GM19467 (cell line): ENCODE results near the gene P2RX3.

Experiments
- ATAC-seq: cut with Tn5 transposase; IDR thresholded peaks from one replicate; pipeline ENCODE4 v1.9.1; 2021; ENCODE audit warnings: mild to moderate bottlenecking, moderate library complexity; ENCODE audit not compliant: unreplicated experiment

P2RX3 gene

DNA sequence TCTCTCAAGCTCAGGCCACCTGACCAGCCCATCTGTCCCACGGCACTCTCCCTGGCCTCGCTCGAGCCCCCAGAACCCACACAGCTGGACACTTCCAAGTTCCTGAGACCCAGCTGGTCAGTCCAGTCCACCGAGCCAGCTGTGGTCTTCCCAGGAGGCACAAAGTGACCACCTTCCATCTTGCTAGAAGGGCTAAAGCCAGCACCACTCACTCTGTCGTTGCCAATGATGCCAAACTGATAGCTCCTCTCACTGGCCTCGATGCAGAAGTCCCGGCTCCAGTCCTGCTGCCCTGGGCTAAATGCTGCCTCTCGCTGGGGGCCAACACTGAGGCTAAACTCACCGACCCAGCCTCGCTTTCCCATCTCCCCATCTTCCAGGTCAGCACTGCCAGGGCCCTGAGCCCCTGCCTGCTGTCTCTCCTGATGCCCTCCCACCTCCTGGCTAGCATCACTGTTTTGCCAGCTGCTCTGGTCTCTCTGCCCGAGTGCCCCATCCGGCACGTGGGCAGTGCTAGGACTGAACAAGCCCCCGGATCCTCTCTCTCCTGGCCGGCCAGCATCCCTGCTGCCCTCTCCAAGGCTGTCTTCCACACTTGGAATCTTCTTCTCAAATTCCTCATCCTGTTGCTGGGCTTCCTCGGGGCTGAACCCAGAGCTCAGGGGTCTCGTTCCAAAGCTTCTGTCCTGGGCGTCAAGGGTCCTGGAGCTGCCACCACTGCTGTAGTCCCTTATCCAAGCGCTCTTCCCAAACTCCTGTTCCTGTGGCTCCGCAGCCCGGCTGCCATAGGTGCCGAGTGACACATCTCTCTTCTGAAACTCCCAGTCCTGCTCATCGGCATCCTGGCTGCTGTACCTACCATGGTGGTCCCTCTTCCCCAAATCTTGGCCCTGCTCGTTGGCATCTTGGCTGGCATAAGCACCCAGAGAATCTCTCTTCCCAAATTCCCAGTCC lies 28.8 kb upstream of the P2RX3 start:
- no peak for ATAC-seq

DNA sequence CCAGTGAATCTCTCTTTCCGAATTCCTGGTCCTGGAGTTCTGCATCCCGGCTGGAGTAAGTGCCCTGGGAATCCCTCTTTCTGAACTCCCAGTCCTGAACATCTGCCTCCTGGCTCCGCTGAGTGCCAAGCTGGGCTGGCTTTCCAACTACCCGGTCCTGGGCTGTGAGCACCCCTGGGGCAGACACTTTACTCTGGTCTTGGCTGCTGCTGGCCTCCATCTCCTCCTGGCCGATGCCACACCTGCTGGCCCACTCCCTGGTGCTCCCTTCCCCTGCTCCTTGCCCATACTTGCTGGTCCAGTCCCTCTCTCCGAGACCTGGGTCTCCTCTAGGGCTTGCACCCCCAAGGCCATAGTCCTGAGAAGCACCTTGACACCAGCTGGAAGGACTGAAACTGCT lies 28.1 kb upstream of the P2RX3 start:
- no peak for ATAC-seq

DNA sequence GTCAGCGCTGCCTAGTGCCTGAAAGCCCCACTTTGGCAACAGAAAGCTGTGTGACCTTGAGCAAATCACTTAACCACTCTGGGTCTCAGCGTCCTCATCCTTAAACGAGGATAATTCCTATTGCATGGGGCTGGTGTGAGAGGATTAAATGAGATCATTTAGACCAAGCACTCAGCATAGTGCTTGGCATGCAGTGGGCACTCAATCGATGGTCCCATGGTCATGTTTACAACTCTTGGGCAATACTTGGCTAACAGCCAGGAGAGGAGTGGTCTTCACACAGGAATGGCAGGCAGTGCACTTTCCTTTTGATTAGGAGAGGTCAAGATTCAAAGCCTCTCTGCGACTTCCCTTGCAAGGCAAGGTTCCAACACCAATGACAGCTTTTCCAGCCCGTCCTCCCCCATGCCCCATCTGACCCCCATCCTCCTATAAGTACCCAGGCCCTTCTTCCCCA lies 27.5 kb upstream of the P2RX3 start:
- ATAC-seq: no peak

DNA sequence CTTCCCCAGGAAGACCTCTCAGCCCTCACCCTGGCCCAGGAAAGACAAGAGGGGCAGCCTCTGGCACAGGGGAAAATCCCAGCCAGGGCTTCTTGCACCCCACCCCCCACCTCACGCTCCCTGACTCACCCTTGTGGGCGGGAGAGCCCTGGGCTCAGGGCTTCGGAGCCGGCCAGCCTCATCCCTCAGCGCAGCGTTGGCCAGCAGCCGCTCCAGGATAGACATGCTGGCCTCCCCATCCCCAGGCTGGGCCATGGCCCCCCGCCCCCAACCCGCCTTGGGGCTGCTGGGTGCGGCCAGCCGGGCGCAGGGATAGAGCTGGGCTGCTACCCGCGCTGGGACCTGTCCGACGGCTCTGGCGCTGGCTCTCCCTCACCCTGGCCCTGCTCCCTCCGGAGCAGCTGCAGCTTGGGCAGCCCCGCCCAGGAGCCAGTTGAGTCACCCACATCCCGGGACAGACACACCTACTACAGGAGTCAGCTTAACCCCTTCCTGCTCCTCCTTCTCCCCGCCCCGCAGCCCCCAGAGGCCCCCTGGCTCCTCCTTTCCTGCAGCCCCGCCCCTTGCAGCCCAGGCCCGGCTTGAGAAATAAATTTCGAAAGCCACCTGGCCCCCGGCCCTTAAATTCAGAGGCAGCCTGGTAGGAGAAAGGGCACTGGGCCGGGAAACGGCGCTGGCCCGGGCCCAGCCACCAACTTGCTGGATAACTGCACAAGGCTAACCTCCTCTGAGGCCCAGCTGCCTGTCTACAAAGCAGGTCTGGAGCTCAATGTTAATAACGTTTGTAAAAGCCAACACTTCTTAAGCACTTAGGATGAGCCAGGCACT lies 26.8 kb upstream of the P2RX3 start:
- peak; percentile 97 for ATAC-seq

DNA sequence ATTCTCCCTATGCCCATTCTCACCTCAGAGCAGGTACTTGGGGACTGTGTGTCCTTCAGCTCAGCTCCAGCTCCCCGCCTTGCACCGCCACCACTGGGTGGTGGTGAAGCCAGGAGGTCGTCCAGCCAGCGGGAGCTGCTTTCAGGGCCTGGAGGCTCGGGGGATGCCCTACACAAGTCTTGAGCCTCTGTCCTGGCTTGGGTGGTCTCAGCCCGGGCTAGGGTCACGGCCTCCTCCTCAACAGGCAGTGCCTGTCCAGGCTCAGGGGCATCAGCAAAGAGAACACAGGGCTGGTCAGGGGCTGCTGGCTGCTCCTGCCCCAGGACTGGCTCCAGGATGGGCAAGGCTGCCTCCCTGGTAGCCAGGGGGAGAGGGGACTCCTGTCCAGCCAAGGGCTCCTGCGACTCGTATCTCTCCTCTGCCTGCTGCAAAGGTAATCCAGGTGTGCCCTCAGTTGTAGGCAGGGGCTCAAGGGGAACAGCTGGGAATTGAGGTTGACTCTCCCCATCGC lies 25.6 kb upstream of the P2RX3 start:
- ATAC-seq: no peak

DNA sequence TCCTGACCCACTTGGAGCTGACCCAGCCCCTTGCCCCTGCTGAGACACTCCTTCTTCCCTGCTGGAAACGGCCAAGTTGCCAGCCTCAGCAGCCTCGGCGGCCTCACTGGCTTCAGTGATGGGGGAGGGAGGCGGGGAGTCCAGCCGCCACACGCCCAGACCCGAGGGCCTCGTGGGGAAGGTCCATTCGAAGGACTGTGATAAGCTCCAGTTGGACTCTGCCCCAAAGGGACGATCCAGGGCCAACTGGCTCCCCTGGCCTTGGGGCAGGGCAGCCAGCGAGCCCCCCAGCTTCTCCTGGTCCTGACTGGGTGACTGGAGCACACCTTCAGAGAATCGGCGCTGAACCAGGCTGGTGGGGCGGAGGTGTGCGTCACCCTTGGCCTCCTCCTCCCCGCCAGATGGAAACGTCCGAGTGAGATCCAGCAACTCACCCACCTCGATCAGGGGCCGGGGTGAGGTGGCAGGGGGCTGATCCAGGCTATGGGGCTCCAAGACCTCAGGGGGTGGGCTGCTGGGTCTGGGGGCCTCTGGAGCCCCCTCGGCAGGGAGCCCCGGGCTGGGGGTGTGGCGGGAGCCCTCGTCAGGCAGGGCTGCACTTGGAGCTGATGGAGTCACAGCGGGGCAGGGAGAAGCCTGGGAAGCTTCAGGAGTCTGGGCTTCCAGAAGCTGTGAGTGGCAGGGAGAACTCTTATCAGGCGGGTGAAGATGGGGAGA lies 24.9 kb upstream of the P2RX3 start:
- no peak for ATAC-seq

DNA sequence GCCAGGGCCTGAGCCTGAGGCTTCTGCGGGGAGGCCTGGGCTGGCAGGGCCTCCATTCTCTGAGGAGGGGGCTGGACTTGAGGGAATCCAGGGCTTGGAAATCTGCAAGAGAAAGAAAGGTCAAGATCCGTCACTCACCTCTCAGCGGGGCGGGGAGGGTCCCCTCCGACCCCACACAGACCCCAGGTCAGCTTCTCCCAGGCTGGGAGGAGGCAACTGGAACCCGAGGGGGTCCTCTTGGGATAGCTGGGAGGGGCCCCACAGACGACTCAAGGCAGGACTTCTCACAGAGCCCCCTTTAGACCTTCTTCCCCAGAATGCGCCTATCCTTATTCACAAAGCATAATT lies 24.4 kb upstream of the P2RX3 start:
- no peak for ATAC-seq

DNA sequence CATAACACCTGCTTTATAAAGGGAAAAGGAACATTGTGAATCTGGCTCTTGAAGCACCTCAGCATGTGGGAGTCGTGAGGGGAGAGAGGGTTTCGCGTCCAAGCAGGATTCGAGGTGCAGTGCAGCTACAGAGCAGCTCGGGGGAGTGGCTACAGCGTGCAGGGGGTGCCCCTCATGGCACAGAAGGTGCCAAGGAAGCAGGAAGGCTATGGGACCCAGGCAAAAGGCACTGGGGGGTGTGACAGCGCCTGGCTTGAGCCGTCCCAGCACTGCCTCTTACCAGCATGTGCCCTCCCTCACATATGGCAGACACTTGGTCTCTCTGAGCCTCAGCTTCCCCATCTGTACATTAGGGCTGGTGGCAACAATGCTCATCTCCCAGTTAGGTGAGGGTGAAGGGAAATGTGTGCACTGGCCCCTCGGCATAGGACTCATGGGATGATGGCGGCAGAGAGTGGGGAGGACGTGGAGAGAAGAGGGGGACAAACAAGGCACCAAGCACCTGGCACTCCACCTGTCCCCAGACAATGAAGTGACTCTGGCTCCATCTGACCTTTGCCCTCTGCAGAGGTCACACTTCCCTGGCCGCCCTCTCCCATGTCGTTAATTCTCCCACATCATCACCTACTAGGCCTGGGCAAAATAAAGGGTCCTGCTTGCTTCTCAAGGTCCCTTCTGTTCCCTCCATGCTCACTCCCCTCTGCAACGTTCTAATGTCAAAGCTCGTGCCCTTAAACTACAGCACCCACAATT lies 23.8 kb upstream of the P2RX3 start:
- no peak for ATAC-seq

DNA sequence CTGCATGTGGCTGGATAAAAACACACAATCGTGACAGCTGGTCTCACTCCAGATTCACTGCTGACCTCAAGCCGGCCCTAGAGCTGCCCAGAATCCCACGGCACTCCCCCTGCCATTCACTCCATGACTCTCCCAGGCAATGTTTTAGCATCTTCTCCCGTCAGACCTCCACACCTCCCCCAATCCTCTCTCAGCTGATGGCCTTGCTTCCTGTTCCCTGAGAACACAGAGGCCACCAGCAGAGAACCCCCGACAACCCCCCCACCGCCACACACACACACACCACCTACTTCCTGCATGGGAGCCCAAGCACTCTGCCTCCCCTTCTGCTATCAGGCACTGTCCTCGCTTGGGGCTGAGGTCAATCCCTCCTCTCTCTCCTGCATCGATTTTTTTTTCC lies 22.7 kb upstream of the P2RX3 start:
- no peak for ATAC-seq

DNA sequence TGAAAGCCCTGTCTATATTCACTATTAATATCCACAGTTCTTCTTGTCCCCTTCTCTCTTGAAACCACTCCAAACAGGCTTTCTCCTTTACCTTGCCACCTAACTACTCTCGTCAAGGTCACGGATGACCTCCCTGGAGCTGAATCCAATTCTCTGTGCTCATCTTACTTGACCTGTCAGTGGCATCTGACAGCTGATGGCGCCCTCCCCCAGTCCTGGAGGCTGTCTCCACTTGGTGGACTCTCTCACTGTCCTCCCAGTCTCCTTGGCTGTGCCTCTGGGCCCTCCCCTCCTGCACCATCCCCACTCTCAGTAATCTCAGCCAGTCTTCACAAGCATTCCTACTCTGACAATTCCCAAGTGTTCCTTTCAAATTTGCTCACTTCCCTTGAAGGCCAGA lies 22.1 kb upstream of the P2RX3 start:
- no peak for ATAC-seq

DNA sequence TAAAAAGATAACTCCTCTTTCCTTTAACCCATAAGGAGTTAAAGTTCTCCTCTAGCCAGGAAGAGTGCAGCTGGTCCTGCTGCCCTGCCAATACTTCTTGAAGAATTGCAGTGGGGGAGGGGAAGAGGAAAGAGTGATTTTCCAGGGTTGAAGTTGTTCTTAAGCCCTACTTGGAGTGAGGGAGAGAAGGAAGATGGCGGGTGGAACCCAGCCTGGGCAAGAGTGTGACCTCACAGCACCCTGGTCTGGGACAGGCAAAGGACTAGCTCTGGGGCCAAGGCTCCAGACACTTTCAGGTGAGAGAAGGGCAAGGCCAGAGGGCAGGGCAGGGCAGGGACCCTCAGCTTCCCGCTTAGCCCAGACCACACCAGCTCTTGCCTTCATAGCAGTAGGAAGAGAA lies 20.0 kb upstream of the P2RX3 start:
- no peak for ATAC-seq

DNA sequence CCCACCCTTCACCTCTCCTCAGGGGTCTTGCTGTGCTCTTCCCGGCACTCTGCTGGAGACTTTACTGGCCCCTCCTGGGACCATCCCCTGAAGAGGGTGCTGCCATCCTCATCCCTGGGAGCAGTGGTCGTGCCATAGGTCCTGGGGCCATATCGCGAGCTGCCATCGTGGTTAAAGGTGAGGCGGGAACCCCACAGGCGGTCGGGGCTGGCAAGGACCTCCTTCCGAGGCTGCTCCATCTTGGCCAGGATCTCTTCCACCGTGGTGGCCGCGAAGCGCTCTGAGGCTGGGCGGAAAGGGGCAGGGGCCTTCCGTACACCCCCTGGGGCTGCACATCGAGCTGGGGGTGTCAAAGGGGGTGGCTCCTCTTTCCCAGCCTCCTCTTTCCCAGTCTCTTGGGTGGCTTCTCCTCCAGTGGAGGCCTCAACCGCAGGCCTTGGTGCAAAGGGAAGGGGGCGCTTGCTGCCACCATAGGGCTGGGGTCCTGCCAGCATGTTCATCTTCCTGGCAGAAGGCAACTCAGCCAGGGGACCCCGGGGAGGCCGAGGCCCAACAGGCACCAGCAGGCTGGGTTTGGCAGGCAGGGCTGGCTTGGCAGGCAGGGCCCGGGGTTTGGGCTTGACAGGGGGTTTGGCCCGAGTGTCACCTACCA lies 18.0 kb upstream of the P2RX3 start:
- ATAC-seq: no peak

DNA sequence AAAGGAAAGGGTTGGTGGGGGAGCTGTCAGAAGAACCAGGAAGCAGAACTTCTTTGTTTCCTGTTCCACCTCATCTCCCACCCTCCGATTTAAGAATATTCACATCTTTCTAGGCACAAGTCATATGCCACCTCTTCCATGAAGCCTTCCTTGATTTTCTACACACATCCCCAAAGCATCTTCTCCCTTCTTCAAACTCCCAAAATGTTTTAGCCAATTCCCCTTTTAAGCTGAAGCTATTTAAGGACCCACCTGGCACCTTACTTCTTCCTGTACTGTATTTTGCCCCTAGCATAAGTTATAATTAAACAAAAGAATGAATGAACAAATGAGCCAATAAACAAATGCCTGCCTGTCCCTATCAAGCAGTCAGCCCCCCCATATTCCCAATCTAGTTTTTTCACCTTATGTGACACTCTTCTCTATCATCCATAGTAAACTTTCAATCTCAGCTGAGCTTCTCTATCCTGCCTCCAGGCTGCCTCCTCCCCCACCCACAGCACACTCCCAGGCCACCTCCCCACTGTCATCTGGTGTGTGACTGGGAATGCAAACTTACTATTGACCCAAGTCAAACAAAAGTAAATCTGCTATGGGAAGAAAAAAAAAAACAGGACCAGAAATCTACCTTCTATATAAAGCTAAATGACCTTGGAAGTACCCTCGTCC lies 17.3 kb upstream of the P2RX3 start:
- no peak for ATAC-seq

DNA sequence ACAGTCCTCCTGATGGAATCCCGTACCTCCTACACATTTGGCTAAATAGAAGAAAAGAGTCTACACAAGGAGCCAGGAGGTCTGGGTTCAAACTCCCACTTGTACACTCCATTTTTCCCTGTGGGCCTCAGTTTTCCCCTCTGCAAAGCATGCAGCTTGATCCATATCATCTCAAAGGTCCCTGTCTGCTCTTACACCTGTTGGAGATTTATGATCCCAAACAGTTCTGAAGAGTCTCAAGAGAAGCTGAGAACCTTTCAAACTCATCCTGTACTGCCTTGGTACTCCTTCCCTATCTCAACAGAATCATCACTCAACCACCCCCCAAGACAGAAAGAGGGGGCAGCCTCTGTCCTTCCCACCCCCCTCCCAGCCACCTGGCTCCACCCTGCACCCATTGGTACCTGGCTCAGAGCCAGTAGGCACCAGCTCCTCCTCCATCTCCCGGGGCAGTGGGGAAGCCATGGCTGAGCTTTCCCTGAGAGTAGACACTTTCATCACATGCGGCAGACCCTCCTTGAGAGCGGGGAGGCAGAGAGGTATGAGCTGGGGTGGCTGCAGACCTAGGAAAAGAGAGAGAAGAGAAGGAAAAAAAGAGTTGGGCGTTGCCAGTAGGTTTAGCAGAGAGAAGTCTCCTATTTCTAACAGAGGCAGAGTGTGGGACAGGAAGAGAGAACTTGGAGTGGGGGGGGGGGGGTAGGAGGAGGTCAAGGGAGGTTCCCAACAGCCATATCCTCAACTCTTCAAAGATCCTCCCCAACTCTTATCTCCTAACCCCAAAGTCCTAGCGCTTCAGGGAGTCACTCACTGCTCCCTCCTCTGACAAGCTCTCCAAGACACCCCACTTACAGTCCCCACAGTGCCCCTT lies 16.5 kb upstream of the P2RX3 start:
- no peak for ATAC-seq

DNA sequence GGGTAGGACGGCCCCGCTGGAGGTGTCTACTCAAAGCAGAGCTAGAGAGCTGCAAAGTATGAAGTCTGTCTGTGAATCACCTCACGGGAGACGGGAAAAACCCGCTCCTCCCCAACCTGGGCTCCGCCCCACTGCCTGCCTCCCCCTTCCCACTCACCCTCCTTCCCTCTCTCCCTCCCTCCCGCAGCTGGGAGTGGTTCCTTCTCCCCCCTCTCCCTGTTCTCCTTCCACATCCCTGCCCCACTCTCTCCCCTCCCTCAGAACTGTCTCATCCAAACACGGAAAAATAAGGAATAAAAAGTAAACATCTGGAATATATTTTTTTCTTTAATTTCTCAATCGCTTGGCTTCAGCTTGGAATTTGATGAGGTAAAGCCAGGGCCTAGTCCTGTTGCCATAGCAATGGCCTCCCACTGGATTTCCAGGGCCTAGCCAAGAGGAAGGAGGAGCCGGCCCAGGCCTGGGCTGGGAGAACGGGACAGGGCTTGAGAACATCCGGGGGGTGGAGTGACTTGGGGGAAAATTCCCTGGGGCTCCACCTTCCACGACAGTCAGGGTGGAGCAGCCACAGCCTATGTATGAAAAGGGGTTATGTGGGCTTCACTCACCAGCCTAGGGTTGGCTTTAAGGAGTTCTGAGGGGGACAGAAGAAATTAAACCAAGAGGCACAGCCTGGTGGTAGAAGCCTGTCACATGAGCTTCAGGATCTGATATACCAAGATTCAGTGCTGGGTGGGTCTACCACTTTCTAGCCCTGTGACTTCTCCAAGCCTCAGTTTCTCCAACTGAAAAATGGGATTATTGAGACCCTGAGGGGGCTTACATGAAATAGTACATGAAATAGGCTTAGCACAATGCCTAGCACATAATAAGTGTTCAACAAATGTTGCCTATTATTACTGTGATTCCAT lies 15.6 kb upstream of the P2RX3 start:
- no peak for ATAC-seq

DNA sequence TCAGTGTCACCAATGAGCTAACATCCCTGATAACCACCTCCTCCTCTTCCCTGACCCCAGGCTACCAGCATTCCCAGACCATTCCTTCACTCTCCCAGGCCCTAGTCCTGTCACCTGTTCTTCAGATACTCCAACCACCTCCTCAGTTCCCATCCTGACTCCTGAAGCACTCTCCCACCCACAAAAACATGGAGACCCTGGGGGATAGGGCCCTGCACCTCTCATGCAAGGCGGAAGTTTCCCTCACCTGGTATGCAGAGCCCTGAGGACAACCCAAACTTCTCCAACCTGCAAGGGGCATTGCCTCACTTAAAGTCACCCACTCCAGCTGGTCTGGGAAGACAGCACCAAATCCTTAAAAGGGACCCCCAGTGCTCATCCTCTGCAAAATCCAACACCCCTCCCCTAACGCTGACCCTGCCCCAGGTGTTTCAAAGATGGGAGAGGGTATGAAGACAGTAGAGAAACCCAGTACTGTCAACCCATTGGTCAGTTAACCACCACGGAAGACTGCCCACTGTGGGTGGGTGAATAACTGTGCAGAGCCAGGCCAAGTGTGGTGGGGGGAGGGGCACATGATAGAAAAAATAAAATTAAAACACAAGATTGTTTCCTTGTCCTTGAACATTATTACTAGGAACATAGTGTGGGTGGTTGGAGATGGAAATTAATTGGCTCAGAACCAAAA lies 14.8 kb upstream of the P2RX3 start:
- ATAC-seq: no peak

DNA sequence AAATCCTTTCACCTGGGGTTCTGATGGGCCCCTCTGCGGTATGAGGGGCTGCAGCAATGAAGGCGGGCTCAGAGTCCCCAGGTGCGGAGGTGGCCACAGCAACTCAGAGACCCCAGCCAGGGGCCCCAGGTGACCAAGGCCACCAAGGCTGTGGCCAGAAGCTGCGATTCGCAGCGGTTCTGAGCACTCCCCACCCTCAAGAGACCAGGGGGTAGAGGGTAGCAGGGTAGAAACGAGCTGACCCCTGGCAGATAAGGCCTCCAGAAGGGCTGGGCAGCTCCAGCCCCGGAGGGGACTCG lies 14.3 kb upstream of the P2RX3 start:
- ATAC-seq: no peak
